Parathyroid adenoma (tissue), 2 donors: Measurements from ENCODE around the gene KIF25.

ENCODE experiments used
- H2AFZ ChIP-seq: fragments of 300-600 bp; sonication (generic); one replicate; pipeline ENCODE4 v1.7.0; 2017; ENCODE audit warnings: antibody characterized with exemption, mild to moderate bottlenecking
- H3K27ac ChIP-seq: fragments of 300-600 bp; sonication (generic); one replicate; pipeline ENCODE4 v1.7.0; 2017
- H3K27me3 ChIP-seq: fragments of 300-600 bp; sonication (generic); one replicate; pipeline ENCODE4 v1.7.0; 2017; ENCODE audit warnings: low read length; ENCODE audit not compliant: control insufficient read depth, insufficient read depth
- H3K36me3 ChIP-seq: fragments of 300-600 bp; sonication (generic); one replicate; pipeline ENCODE4 v1.7.0; 2017; ENCODE audit warnings: low read length; ENCODE audit not compliant: control insufficient read depth, insufficient read depth
- H3K4me1 ChIP-seq: fragments of 300-600 bp; sonication (generic); one replicate; pipeline ENCODE4 v1.7.0; 2017; ENCODE audit warnings: control low read depth
- H3K4me2 ChIP-seq: fragments of 300-600 bp; sonication (generic); one replicate; pipeline ENCODE4 v1.7.0; 2017; ENCODE audit warnings: low read length
- H3K4me3 ChIP-seq: fragments of 300-600 bp; sonication (generic); one replicate; pipeline ENCODE4 v1.7.0; 2017; ENCODE audit warnings: low read depth, low read length
- H3K79me2 ChIP-seq: fragments of 300-600 bp; sonication (generic); one replicate; pipeline ENCODE4 v1.7.0; 2017; ENCODE audit warnings: control low read depth
- H3K9ac ChIP-seq: fragments of 300-600 bp; sonication (generic); one replicate; pipeline ENCODE4 v1.7.0; 2017; ENCODE audit warnings: mild to moderate bottlenecking
- H3K9me3 ChIP-seq: fragments of 300-600 bp; sonication (generic); one replicate; pipeline ENCODE4 v1.7.0; 2017; ENCODE audit warnings: low read length; ENCODE audit not compliant: control insufficient read depth
- TF ChIP-seq, protein P1 (sequence below): fragments of 300-600 bp; sonication (generic); IDR thresholded peaks from one replicate; pipeline ENCODE4 v1.7.0; 2017; ENCODE audit warnings: antibody characterized with exemption, mild to moderate bottlenecking
- donor health status: primary hyperparathyroidism.

KIF25 gene

DNA sequence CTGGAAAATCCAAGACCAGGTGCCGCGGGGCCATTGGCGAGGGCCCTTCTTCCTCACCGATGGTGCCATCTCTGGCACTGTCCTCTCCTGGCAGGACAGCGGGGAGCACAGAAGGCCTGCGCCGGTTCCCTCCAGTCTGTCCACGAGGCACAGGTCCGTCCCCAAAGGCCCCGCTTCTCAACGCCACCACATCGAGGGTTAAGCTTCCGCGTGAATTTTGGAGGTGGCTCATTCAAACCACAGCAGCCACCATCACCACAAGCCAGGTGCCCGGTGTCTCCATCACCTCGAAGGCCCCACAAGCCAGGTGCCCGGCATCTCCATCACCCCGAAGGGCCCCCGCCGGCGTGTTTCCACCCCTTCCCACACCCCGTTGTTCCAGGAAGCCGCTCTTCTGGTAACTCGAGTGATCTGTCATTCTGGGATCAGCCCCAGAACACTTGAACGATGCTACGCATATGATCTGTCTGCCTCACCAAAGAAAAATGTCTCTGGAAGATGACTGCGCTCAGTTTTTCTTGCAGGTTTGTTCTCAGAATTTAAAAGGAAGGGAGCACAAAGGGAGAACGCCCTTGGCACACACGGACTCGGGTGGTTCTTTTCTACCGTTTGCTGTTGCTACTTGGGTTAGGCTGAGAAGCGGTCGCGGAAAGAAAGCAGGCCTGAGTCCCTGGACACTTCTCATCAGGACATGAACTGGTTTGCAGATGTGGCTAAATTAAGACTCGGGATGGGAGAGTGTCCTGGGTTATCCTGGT is 9.9 kb upstream of the KIF25 start:
- H3K9ac ChIP-seq, result no peak overlapping the region
- H3K4me1 ChIP-seq, result no peaks in the 10 kb centered on the region
- no peak overlapping the region for H3K4me3 ChIP-seq
- TF ChIP-seq, protein P1, sequence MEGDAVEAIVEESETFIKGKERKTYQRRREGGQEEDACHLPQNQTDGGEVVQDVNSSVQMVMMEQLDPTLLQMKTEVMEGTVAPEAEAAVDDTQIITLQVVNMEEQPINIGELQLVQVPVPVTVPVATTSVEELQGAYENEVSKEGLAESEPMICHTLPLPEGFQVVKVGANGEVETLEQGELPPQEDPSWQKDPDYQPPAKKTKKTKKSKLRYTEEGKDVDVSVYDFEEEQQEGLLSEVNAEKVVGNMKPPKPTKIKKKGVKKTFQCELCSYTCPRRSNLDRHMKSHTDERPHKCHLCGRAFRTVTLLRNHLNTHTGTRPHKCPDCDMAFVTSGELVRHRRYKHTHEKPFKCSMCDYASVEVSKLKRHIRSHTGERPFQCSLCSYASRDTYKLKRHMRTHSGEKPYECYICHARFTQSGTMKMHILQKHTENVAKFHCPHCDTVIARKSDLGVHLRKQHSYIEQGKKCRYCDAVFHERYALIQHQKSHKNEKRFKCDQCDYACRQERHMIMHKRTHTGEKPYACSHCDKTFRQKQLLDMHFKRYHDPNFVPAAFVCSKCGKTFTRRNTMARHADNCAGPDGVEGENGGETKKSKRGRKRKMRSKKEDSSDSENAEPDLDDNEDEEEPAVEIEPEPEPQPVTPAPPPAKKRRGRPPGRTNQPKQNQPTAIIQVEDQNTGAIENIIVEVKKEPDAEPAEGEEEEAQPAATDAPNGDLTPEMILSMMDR, result no peak
- no peak overlapping the region for H2AFZ ChIP-seq
- no peaks in the 10 kb centered on the region for H3K27me3 ChIP-seq
- H3K36me3 ChIP-seq, result no peaks in the 10 kb centered on the region
- no peaks in the 10 kb centered on the region for H3K79me2 ChIP-seq
- H3K27ac ChIP-seq, result no peak overlapping the region
- H3K9me3 ChIP-seq, result no peaks in the 10 kb centered on the region
- no peak overlapping the region for H3K4me2 ChIP-seq

DNA sequence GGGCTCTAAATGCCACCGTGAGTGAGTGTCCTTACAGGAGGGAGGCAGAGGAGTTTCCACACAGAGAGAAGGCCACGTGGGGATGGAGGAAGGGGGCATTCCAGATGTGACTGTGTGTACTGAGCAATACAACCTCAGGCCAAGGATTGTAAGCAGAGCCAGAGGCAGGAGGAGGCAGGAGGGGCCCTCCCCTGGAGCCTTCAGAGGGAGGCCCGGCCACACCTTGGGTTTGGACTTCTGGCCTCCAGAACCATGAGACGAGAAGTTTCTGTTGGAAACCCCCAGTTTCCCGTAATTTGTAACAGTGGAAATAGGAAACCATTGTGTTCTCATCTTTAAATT is 9.3 kb upstream of the KIF25 start:
- Histone ChIP-seq H3K79me2 (no peaks in the 10 kb centered on the region), H3K27ac (no peak overlapping the region), H3K9ac (no peak overlapping the region), H3K27me3 (no peaks in the 10 kb centered on the region), H2AFZ (no peak overlapping the region), H3K4me3 (no peak overlapping the region), H3K4me2 (no peak overlapping the region), H3K9me3 (no peaks in the 10 kb centered on the region), H3K36me3 (no peaks in the 10 kb centered on the region), H3K4me1 (no peaks in the 10 kb centered on the region)
- TF ChIP-seq, protein P1, result no peak

DNA sequence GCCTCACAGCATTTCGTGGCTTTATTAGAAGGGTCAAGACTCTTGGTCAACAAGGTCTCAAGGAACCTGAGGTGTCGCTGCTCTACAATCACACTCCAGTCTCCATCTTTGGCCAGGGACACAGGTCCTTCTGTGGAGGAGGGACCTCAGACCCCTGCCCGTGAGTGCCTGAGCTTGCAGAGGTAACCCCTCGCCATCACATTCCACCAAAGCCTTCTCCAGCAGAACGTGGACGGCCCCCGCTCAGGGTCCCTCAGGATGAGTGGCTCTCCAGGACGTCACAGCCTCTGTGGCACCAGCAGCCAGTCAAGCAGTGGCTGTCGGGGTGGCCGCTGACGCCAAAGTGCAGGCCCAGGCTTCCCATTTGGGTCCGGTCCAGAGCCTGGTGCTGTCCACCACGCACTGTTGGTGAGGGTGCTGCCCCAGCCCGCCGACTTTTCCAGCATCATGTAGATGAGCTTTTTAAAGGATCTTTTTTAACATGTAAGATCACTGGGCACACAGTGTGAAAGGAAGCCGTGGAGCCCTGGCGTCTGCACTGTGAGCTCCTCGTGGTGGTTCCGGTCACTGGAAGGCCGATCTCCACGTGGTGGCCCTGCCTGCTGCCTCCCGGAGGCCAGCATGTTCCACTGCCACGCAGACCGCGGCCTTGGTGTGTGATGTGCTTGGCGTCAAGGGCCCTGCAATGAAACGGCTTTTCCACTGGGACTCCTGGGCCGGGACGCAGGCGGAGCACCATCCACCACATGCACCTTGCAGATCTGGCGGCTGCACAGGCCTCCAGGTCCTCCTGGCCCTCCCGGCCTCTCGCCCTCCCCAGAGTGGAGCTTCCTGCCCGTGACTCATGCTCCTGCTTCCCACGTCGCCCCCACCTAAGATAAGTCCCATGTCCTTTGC is 8.3 kb upstream of the KIF25 start:
- no peak overlapping the region for H3K4me2 ChIP-seq
- H3K27ac ChIP-seq, result no peak overlapping the region
- H3K27me3 ChIP-seq, result no peaks in the 10 kb centered on the region
- H3K36me3 ChIP-seq, result no peaks in the 10 kb centered on the region
- H3K79me2 ChIP-seq, result no peaks in the 10 kb centered on the region
- H3K9me3 ChIP-seq, result no peaks in the 10 kb centered on the region
- no peaks in the 10 kb centered on the region for H3K4me1 ChIP-seq
- H3K4me3 ChIP-seq, result no peak overlapping the region
- no peak overlapping the region for H3K9ac ChIP-seq
- H2AFZ ChIP-seq, result no peak overlapping the region
- TF ChIP-seq, protein P1, result no peak

DNA sequence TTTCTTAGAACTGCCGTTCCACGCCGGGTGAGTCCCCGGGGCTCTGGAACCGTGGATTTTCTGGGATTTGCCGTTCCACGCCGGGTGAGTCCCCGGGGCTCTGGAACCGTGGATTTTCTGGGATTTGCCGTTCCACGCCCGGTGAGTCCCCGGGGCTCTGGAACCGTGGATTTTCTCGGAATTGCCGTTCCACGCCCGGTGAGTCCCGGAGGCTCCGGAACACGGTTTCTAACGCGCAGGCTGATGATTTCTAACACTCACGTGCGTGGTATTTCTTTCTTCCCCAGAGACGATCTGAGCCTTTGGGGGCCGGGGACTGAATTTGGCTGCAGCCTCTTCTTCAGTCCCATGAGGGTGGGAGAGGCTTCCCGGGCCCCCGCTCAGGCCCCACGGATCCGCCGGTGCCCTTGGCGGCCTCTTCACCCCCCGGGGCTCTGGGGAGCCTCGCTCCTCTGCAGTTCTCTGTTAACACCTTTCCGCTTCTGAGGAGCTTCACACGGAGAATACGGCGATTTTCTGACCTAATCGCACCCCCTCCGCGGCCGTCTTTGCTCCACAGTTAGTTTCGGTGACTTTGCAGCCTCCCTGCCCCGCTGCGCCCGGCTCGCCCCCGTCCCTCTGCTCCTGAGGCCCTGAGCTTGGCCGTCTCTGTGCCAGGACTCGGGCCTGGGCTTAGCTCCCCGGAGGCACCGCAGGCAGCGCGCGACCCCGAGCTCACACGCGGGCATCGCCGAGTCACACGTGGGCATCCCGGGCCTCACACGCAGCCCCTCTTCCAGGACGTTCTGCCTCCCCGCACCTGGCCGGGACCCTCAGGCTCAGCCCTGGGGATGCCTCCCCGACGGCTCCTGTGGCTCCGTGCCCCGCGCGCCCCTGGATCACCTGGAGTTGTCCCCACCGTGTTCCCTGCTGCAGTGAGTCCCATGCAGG is 7.2 kb upstream of the KIF25 start:
- Histone ChIP-seq H3K27me3 (no peaks in the 10 kb centered on the region), H3K79me2 (no peaks in the 10 kb centered on the region), H3K4me1 (no peaks in the 10 kb centered on the region), H3K27ac (no peak overlapping the region), H2AFZ (no peak overlapping the region), H3K36me3 (no peaks in the 10 kb centered on the region), H3K4me2 (no peak overlapping the region), H3K9me3 (no peaks in the 10 kb centered on the region), H3K9ac (no peak overlapping the region), H3K4me3 (no peak overlapping the region)
- TF ChIP-seq, protein P1, result no peak
